C4-2B (cell line): ENCODE results near the gene AAR2.

Source experiments
- ZFX ChIP-seq: fragments of 450-650 bp; IDR thresholded peaks from 2 replicates; pipeline ENCODE4 v1.6.1; 2017
- TF ChIP-seq, protein P1 (sequence below): fragments of 450-650 bp; conservative IDR thresholded peaks from 2 replicates; pipeline ENCODE4 v1.5.1; 2017; ENCODE audit warnings: mild to moderate bottlenecking

DNA sequence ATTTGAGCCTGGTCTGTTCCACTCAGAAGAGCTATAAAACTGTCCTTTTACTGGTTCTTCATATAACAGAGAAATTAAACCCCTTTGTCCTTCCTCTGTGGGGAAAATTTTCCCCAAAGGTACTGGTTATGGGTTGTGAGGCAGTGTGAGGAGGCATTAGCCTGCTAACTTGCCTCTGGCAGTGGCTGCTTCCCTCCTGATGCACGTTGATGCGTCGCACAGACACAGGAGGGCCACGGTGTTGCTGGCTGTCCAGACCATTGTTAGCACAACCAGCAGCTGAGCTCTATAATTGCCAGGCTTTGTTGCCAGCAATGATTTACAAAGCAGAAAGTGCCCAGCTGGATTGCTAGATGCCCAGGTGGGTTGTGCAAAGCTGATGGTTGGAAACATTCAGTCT lies 10.1 kb downstream of the AAR2 start:
- TF ChIP-seq, protein P1, sequence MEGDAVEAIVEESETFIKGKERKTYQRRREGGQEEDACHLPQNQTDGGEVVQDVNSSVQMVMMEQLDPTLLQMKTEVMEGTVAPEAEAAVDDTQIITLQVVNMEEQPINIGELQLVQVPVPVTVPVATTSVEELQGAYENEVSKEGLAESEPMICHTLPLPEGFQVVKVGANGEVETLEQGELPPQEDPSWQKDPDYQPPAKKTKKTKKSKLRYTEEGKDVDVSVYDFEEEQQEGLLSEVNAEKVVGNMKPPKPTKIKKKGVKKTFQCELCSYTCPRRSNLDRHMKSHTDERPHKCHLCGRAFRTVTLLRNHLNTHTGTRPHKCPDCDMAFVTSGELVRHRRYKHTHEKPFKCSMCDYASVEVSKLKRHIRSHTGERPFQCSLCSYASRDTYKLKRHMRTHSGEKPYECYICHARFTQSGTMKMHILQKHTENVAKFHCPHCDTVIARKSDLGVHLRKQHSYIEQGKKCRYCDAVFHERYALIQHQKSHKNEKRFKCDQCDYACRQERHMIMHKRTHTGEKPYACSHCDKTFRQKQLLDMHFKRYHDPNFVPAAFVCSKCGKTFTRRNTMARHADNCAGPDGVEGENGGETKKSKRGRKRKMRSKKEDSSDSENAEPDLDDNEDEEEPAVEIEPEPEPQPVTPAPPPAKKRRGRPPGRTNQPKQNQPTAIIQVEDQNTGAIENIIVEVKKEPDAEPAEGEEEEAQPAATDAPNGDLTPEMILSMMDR, result no peak
- TF ChIP-seq ZFX, result no peak
